ENCODE data around the gene DOCK4. TPM values are rescaled to one million over a fixed set of nuclear protein-coding genes. Genes with fewer than 3 reads are reported as not detected.

The DOCK4 gene
- total RNA-seq, 4 donors from 2014 or later: 12.7 to 28.4 (median 19.5) TPM

DNA sequence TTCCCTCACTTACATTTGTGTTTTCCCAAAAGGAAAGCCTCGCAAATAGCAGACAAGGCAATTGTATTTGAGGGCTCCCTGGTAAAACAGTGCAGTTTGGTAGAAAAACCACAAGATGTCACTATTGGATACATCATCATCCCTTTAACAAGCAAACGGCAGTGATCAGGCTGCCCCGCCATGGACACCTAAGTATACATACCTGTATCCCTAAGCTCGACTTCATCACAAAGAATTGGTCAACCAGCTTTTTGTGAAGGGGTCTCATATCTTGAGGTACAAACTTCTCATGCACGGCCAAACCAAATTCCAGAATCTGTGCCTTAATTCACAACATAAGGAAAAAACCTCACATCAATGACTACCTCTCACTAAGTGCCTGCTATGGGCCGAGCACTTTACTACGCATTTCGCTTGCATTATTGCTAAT is 464.4 kb downstream of the DOCK4 start:
- WGBS, 2 donors (ENCODE audit: low coverage in 1 of 2): 49 to 72% methylated on average over 4 to 8 of the region's 8 CpGs
- in situ Hi-C loops (cut with MboI; ENCODE audit: low pct_ligation_motif_present in 1 of 4, low pct_unique_long_range_greater_than_20kb in 1 of 4, low sequenced_read_pairs in 3 of 4): loop anchor here in 3 of 4 donors (10.0 to 25.0 kb wide), 3 partner anchors 655 to 1670 kb away; partner anchors contain the start of gene LRRN3 (in 2 of the 3)
- H3K27ac ChIP-seq: no peak overlapping the region
- no peaks in the 10 kb centered on the region for H3K9me3 ChIP-seq
- H3K27me3 ChIP-seq: no peaks in the 10 kb centered on the region
- no peak overlapping the region for H3K4me3 ChIP-seq
- no peaks in the 10 kb centered on the region for H3K36me3 ChIP-seq
- DNase-seq: peak; percentile 51
- H3K4me1 ChIP-seq: no peaks in the 10 kb centered on the region
- TF ChIP-seq EP300 (IDR thresholded peaks at IDR 0.05; ENCODE audit: low read depth) (no peak), POLR2A (IDR thresholded peaks at IDR 0.05) (no peak), POLR2AphosphoS5 (IDR thresholded peaks at IDR 0.05) (no peak)
- TF ChIP-seq, protein P1, sequence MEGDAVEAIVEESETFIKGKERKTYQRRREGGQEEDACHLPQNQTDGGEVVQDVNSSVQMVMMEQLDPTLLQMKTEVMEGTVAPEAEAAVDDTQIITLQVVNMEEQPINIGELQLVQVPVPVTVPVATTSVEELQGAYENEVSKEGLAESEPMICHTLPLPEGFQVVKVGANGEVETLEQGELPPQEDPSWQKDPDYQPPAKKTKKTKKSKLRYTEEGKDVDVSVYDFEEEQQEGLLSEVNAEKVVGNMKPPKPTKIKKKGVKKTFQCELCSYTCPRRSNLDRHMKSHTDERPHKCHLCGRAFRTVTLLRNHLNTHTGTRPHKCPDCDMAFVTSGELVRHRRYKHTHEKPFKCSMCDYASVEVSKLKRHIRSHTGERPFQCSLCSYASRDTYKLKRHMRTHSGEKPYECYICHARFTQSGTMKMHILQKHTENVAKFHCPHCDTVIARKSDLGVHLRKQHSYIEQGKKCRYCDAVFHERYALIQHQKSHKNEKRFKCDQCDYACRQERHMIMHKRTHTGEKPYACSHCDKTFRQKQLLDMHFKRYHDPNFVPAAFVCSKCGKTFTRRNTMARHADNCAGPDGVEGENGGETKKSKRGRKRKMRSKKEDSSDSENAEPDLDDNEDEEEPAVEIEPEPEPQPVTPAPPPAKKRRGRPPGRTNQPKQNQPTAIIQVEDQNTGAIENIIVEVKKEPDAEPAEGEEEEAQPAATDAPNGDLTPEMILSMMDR (IDR thresholded peaks at IDR 0.05): peak; percentile 60 to 67 (median 63)
- intact Hi-C loops (cut with DNase I; ENCODE audit: low total_unique reads): no loop called here

DNA sequence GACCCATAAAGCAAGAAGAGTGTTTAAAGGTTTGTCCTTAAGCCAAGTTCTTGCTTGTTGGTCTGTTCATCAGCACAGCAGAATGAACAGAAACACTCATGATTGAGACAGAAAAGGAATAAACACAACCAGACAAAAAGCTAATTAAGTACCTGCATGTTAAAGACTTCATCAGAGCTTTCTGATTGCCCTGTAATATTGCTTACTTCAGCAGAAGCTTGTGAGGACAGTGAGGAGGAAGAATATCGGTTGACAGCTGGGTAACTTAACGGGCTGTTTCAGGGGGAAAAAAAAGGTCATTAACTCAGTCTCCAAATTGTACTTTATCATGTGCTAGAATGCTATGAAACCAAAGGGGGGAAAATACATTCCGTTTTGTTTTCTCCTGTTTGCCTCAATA is 465.3 kb downstream of the DOCK4 start:
- intact Hi-C loops (cut with DNase I; ENCODE audit: low total_unique reads): no loop called here
- no peaks in the 10 kb centered on the region for H3K4me1 ChIP-seq
- no peaks in the 10 kb centered on the region for H3K36me3 ChIP-seq
- in situ Hi-C loops (cut with MboI; ENCODE audit: low pct_ligation_motif_present in 1 of 4, low pct_unique_long_range_greater_than_20kb in 1 of 4, low sequenced_read_pairs in 3 of 4): loop anchor here in 3 of 4 donors (10.0 to 25.0 kb wide), 3 partner anchors 654 to 1671 kb away; partner anchors contain the start of gene LRRN3 (in 2 of the 3)
- DNase-seq: no peak
- no peaks in the 10 kb centered on the region for H3K9me3 ChIP-seq
- TF ChIP-seq EP300 (IDR thresholded peaks at IDR 0.05; ENCODE audit: low read depth) (no peak), POLR2AphosphoS5 (IDR thresholded peaks at IDR 0.05) (no peak), POLR2A (IDR thresholded peaks at IDR 0.05) (no peak)
- TF ChIP-seq, protein P1 (IDR thresholded peaks at IDR 0.05): no peak
- no peak overlapping the region for H3K4me3 ChIP-seq
- no peak overlapping the region for H3K27ac ChIP-seq
- WGBS, 2 donors (ENCODE audit: low coverage in 1 of 2): 84 to 92% methylated on average over 3 of the region's 3 CpGs
- H3K27me3 ChIP-seq: no peaks in the 10 kb centered on the region

GRCh38 chr7:111736552-111736874 is 469.7 kb downstream of the DOCK4 start:
- Histone ChIP-seq H3K4me3 (no peak overlapping the region), H3K4me1 (no peaks in the 10 kb centered on the region), H3K27me3 (no peaks in the 10 kb centered on the region), H3K27ac (no peak overlapping the region), H3K9me3 (no peaks in the 10 kb centered on the region), H3K36me3 (no peaks in the 10 kb centered on the region)
- in situ Hi-C loops (cut with MboI; ENCODE audit: low pct_ligation_motif_present in 1 of 4, low pct_unique_long_range_greater_than_20kb in 1 of 4, low sequenced_read_pairs in 3 of 4) (loop anchor here in 3 of 4 donors (25.0 kb wide), 2 partner anchors 649 to 1676 kb away; partner anchors contain the start of gene LRRN3 (in 2 of the 3)), intact Hi-C loops (cut with DNase I; ENCODE audit: low total_unique reads) (no loop called here)
- 30 to 39% methylated on average over 4 of the region's 4 CpGs for WGBS, 2 donors (ENCODE audit: low coverage in 1 of 2)
- DNase-seq: no peak
- no peak for TF ChIP-seq POLR2AphosphoS5 (IDR thresholded peaks at IDR 0.05)
- TF ChIP-seq EP300 (IDR thresholded peaks at IDR 0.05; ENCODE audit: low read depth): no peak
- no peak for TF ChIP-seq POLR2A (IDR thresholded peaks at IDR 0.05)

DNA sequence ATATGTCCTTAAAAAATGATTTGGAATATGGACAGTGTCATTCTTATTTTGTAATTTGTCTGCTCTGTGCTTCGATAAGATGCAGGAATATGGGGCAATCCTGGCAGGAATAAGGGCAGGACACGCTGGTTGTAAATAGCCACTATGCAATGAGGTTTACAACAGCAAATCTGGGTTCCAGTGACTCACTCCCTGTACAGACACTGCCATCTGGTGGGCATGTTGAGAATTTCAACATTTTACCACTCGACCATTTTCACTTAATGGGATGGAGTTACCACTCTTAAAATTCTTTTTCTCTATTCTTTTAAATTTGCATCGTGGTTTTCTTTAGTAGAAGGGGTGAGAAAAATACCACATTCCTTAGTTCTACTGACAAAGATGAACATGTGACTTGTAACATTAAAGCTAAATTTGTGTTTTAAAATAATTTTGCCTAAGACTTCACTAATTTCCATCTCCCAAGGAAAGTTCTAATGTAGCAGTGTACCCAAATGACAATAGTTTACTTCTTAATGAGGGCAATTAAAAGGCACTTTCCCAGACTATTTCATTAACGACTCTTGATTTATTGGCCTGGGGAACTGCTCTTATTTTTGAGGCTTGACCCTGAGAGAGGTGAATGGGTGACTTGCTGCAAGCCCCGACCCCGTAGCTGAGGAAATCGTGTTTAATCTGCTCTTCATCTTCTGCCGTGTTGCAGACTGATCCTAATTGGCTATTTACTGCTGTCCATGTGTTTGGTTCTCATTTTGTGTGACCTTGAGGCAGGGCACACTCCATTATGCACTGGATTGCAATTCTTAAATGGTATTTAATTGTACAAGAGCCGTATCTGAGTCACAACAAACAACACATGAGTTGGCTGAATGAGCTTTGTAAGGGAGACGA is 470.3 kb downstream of the DOCK4 start:
- Histone ChIP-seq H3K27me3 (no peaks in the 10 kb centered on the region), H3K4me3 (no peak overlapping the region), H3K4me1 (no peaks in the 10 kb centered on the region), H3K27ac (no peak overlapping the region), H3K36me3 (no peaks in the 10 kb centered on the region), H3K9me3 (no peaks in the 10 kb centered on the region)
- DNase-seq: peak; percentile 50
- in situ Hi-C loops (cut with MboI; ENCODE audit: low pct_ligation_motif_present in 1 of 4, low pct_unique_long_range_greater_than_20kb in 1 of 4, low sequenced_read_pairs in 3 of 4) (loop anchor here in 3 of 4 donors (25.0 kb wide), 2 partner anchors 649 to 1676 kb away; partner anchors contain the start of gene LRRN3 (in 2 of the 3)), intact Hi-C loops (cut with DNase I; ENCODE audit: low total_unique reads) (no loop called here)
- 16 to 44% methylated on average over 8 to 11 of the region's 11 CpGs for WGBS, 2 donors (ENCODE audit: low coverage in 1 of 2)
- TF ChIP-seq POLR2A (IDR thresholded peaks at IDR 0.05): no peak
- TF ChIP-seq EP300 (IDR thresholded peaks at IDR 0.05; ENCODE audit: low read depth): no peak
- TF ChIP-seq, protein P1 (IDR thresholded peaks at IDR 0.05): peak; percentile 78 to 87 (median 85)
